GM13976 (cell line): ENCODE results near the gene TRIP12.

ENCODE experiments used
- DNase-seq: peaks from one replicate; pipeline ENCODE4 v3.0.0; 2012; ENCODE audit warnings: low spot score
- CTCF ChIP-seq: IDR thresholded peaks from 2 replicates; pipeline ENCODE4 v1.5.1; 2012; ENCODE audit warnings: borderline replicate concordance, mild to moderate bottlenecking; ENCODE audit not compliant: insufficient read depth; ENCODE audit errors: extremely low read depth, missing control alignments, control extremely low read depth
- in situ Hi-C: fragments of 300-500 bp; cut with MboI; formaldehyde crosslinking; loops from one replicate; pipeline ENCODE4 v1.12.0; 2022; ENCODE audit warnings: low sequenced_read_pairs, mixed read lengths, inconsistent platforms; ENCODE audit not compliant: unreplicated experiment

Gene TRIP12

GRCh38 chr2:229869226-229869625 lies 52.6 kb downstream of the TRIP12 start:
- in situ Hi-C loops = no loop called here
- DNase-seq = peak; percentile 41
- TF ChIP-seq CTCF = no peak

GRCh38 chr2:229868794-229869193 lies 53.0 kb downstream of the TRIP12 start:
- DNase-seq = no peak
- in situ Hi-C loops = no loop called here
- TF ChIP-seq CTCF = no peak

- in situ Hi-C loops = no loop called here
- no peak for TF ChIP-seq CTCF
- no peak for DNase-seq
Observed at GRCh38 chr2:229865033-229865432, 56.8 kb downstream of the TRIP12 start.

- no peak for DNase-seq
- no peak for TF ChIP-seq CTCF
- in situ Hi-C loops = no loop called here
Observed at GRCh38 chr2:229861431-229861830, 60.4 kb downstream of the TRIP12 start.

GRCh38 chr2:229860334-229860733 lies 61.5 kb downstream of the TRIP12 start:
- in situ Hi-C loops = no loop called here
- no peak for TF ChIP-seq CTCF
- no peak for DNase-seq

GRCh38 chr2:229858351-229858750 lies 63.5 kb downstream of the TRIP12 start:
- DNase-seq = no peak
- no peak for TF ChIP-seq CTCF
- in situ Hi-C loops = no loop called here

GRCh38 chr2:229857634-229858033 lies 64.2 kb downstream of the TRIP12 start:
- no peak for DNase-seq
- in situ Hi-C loops = no loop called here
- no peak for TF ChIP-seq CTCF
